Progenitor cell of endocrine pancreas (in vitro differentiated cells): ENCODE measurements around the gene PMPCA. TPM values are rescaled to one million over a fixed set of nuclear protein-coding genes. Genes with fewer than 3 reads are reported as not detected.

Experiments
- DNase-seq: peaks from one replicate; pipeline ENCODE4 v3.0.0; 2021; ENCODE audit warnings: low spot score; ENCODE audit not compliant: unreplicated experiment
- H3K27ac Mint-ChIP-seq: 2 replicates; pipeline ENCODE4 v1.8.0; 2021; ENCODE audit warnings: mild to moderate bottlenecking, moderate library complexity, mixed read lengths
- H3K27me3 Mint-ChIP-seq: 2 replicates; pipeline ENCODE4 v1.8.0; 2021; ENCODE audit warnings: mixed read lengths
- H3K36me3 Mint-ChIP-seq: 2 replicates; pipeline ENCODE4 v1.8.0; 2022; ENCODE audit warnings: mixed read lengths; ENCODE audit not compliant: insufficient read depth
- H3K4me1 Mint-ChIP-seq: 2 replicates; pipeline ENCODE4 v1.8.0; 2021; ENCODE audit warnings: low read depth, mixed read lengths
- H3K4me3 Mint-ChIP-seq: 2 replicates; pipeline ENCODE4 v1.8.0; 2021; ENCODE audit warnings: low read depth, mild to moderate bottlenecking, moderate library complexity, mixed read lengths
- H3K9me3 Mint-ChIP-seq: 2 replicates; pipeline ENCODE4 v1.8.0; 2021; ENCODE audit warnings: low read depth, mixed read lengths
- CTCF ChIP-seq: fragments of 200-600 bp; sonication (generic); IDR thresholded peaks from one replicate; pipeline ENCODE4 v1.5.0; 2021; ENCODE audit warnings: antibody characterized with exemption, mild to moderate bottlenecking; ENCODE audit not compliant: unreplicated experiment
- long read RNA-seq: library from polyadenylated mRNA; unstranded; transcript quantifications from one replicate; pipeline ENCODE4 v2.0.0, GENCODE V29; 2020
- total RNA-seq: library from RNA; stranded (reverse); gene quantifications from 2 replicates; pipeline ENCODE4 v1.2.1, GENCODE V29; 2021

The PMPCA gene, protein sequence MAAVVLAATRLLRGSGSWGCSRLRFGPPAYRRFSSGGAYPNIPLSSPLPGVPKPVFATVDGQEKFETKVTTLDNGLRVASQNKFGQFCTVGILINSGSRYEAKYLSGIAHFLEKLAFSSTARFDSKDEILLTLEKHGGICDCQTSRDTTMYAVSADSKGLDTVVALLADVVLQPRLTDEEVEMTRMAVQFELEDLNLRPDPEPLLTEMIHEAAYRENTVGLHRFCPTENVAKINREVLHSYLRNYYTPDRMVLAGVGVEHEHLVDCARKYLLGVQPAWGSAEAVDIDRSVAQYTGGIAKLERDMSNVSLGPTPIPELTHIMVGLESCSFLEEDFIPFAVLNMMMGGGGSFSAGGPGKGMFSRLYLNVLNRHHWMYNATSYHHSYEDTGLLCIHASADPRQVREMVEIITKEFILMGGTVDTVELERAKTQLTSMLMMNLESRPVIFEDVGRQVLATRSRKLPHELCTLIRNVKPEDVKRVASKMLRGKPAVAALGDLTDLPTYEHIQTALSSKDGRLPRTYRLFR
- 63.6 and 68.3 TPM in 2 replicates for total RNA-seq
- long read RNA-seq, transcript PMPCA-201 (13 exons, 2,174 nt): major isoform, 411 of 514 reads
- long read RNA-seq, partial matches to known transcripts: 13 of 514 reads
- long read RNA-seq, other reads (novel, unspliced or antisense): 89 of 514 reads

DNA sequence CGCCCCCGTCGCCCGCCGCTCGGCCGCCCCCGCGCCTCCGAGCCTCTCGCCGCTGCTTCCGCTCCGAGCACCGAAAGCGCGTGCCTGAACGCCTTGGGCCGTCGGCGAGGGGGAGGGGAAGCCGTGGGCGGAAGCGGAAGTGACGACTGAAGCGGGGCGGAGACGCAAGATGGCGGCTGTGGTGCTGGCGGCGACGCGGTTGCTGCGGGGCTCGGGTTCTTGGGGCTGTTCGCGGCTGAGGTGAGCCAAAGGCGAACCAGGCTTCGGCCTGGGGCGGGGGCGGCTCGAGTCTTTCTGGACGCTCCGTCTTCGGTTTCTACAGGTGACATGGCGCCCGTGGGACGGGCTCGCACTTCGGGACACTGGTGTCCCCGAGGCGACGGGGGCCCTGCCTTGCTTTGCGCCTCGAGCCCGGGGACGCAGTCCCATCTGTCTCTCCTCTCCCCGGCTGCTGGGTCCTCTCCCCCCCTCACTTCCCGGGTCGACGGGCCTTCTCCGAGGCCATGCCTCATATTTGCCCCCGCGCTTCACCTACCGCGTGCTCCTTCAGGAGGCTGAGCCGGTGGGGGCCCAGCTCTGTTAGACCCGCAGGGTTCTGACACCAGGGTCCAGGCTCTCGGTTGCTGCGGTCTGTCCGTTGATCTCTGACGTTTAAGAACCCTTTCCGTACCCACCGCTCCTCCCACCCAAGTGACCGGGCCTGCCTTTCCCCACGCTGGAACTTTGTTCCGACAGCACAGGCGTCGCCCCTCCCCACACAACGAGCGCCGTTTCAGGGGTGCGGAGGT, at the start of gene PMPCA, which contains the start of gene ENTR1:
Gene PMPCA, plus strand, starts transcription at position 159 of the 788 bp plus-strand sequence. Its CDS starts 11 bp downstream, at position 170.
Gene ENTR1, minus strand, starts transcription at position 115 of the 788 bp plus-strand sequence. CDS start 217 bp downstream, outside the sequence.
- H3K4me1 Mint-ChIP-seq: peaks cover 18% of the 10 kb centered on the region
- peaks cover 8% of the 10 kb centered on the region for H3K36me3 Mint-ChIP-seq
- DNase-seq: peak; percentile 75

GRCh38 chr9:136361047-136361753, 49.3 kb upstream of the PMPCA start:
- no peak overlapping the region for H3K4me3 Mint-ChIP-seq
- H3K4me1 Mint-ChIP-seq: no peaks in the 10 kb centered on the region
- H3K9me3 Mint-ChIP-seq: no peaks in the 10 kb centered on the region
- H3K27ac Mint-ChIP-seq: no peak overlapping the region
- DNase-seq: no peak
- no peaks in the 10 kb centered on the region for H3K36me3 Mint-ChIP-seq
- H3K27me3 Mint-ChIP-seq: no peaks in the 10 kb centered on the region
- no peak for TF ChIP-seq CTCF

More for the DNA sequence above, at the start of gene PMPCA, which contains the start of gene ENTR1:
- H3K27me3 Mint-ChIP-seq: no peaks in the 10 kb centered on the region
- H3K9me3 Mint-ChIP-seq: no peaks in the 10 kb centered on the region
- H3K4me3 Mint-ChIP-seq: peak within 1 kb of the TSS; percentile 92
- peak within 1 kb of the TSS; percentile 98 for H3K27ac Mint-ChIP-seq
- TF ChIP-seq CTCF: no peak

DNA sequence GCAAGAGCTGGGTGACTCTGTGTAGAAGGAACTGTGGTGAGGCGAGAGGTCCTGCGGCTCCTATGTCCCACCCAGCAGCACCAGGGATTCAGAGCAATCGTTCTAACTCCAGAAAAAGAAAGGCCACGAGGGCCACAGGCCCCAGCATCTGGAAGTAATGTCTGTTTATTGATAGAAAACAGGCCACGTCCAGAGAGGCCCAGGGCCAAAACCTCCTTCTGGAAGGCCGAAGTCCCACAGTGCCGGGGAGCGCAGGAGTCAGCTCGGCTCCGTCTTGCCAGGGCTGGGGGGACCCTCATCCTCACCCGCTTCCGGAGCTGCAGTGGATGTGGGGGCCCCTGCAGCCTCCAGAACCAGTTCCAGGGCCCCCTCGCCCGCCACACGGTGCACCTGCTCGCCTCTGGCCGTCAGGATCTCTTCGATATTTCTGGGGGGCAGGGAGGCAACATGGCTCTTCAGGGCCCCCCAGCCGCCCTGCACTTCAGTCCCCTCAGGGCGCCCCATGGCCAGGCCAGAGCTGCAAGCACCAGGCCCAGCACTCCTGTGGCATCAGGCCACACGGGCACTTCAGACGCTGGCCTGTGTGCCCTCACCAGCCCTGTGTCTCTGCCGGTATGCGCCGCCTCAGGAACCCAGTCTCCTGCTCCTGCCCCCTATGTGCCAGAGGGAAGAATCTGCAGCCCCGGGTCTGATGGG, 48.6 kb upstream of the PMPCA start:
- no peak for TF ChIP-seq CTCF
- no peak overlapping the region for H3K4me3 Mint-ChIP-seq
- no peaks in the 10 kb centered on the region for H3K27me3 Mint-ChIP-seq
- H3K36me3 Mint-ChIP-seq: no peaks in the 10 kb centered on the region
- no peaks in the 10 kb centered on the region for H3K4me1 Mint-ChIP-seq
- H3K27ac Mint-ChIP-seq: no peak overlapping the region
- DNase-seq: no peak
- H3K9me3 Mint-ChIP-seq: no peaks in the 10 kb centered on the region

DNA sequence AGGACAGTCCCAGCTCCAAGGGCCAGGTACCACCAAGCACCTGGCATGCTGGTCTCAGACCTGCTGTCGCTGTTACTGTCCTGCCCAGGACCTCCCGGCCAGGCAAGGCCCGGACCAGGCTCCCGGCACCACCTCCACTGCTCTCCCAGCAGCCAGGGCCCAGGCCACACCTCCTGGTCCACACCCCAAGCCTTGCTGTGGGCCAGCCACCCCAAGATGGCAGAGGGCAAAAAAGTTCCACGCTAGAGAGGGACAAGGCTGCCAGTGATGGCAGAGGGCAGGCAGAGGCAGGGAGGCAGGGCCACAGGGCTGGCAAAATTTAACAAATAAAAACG, 48.0 kb upstream of the PMPCA start:
- no peak for DNase-seq
- H3K27ac Mint-ChIP-seq: peak overlapping the region; percentile 92
- H3K9me3 Mint-ChIP-seq: no peaks in the 10 kb centered on the region
- H3K4me3 Mint-ChIP-seq: no peak overlapping the region
- TF ChIP-seq CTCF: no peak
- no peaks in the 10 kb centered on the region for H3K4me1 Mint-ChIP-seq
- H3K36me3 Mint-ChIP-seq: no peaks in the 10 kb centered on the region
- no peaks in the 10 kb centered on the region for H3K27me3 Mint-ChIP-seq
